K562 (cell line): ENCODE results near the gene BPHL.

Experiments
- TRIM28 ChIP-seq: fragments of 450-650 bp; IDR thresholded peaks from 2 replicates; pipeline ENCODE4 v1.6.1; 2017
- ZFP91 ChIP-seq: sonication (generic); formaldehyde crosslinking; IDR thresholded peaks from 2 replicates; pipeline ENCODE4 v1.8.0; 2022; ENCODE audit warnings: mild to moderate bottlenecking, missing genetic modification reagents
- ZNF121 ChIP-seq: sonication (generic); formaldehyde crosslinking; conservative IDR thresholded peaks from 2 replicates; pipeline ENCODE4 v1.8.0; 2022; ENCODE audit warnings: missing genetic modification reagents
- ZNF224 ChIP-seq: sonication (generic); formaldehyde crosslinking; IDR thresholded peaks from 2 replicates; pipeline ENCODE4 v1.8.0; 2022; ENCODE audit warnings: mild to moderate bottlenecking, missing genetic modification reagents
- ZNF263 ChIP-seq: sonication (generic); formaldehyde crosslinking; IDR thresholded peaks from 2 replicates; pipeline ENCODE4 v1.8.0; 2022; ENCODE audit warnings: mild to moderate bottlenecking, missing genetic modification reagents, borderline replicate concordance
- TF ChIP-seq, protein P1 (sequence below): sonication (generic); formaldehyde crosslinking; IDR thresholded peaks from 2 replicates; pipeline ENCODE4 v1.8.1; 2022; ENCODE audit warnings: missing genetic modification reagents

DNA sequence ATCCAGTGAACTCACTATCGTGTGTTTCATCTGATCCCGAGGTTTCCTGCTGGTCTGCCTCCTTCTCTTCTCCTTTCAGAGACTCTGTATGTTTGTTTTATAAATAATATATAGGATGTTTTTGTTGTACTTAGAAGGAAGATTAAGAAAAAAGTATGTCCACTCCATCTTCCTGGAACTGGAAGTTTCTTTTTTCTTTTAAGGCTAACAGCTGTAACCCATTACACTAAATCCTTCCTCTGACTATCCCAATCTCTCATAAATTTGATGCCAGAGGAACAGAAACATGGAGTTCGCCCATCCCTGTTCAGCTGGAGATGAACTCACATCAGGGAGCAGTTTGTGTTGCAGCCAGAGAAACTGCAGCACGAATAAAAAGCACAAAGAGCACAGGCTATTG, 29.5 kb upstream of the BPHL start:
- TF ChIP-seq, protein P1, sequence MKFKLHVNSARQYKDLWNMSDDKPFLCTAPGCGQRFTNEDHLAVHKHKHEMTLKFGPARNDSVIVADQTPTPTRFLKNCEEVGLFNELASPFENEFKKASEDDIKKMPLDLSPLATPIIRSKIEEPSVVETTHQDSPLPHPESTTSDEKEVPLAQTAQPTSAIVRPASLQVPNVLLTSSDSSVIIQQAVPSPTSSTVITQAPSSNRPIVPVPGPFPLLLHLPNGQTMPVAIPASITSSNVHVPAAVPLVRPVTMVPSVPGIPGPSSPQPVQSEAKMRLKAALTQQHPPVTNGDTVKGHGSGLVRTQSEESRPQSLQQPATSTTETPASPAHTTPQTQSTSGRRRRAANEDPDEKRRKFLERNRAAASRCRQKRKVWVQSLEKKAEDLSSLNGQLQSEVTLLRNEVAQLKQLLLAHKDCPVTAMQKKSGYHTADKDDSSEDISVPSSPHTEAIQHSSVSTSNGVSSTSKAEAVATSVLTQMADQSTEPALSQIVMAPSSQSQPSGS (CRISPR knock-in tag), result no peak
- TF ChIP-seq ZNF224 (CRISPR knock-in tag), result no peak
- TF ChIP-seq ZNF263 (CRISPR knock-in tag), result no peak
- no peak for TF ChIP-seq TRIM28
- TF ChIP-seq ZNF121 (CRISPR knock-in tag), result no peak
- TF ChIP-seq ZFP91 (CRISPR knock-in tag), result no peak
